HL-60 (cell line): ENCODE results near the gene PLXNA3.

Experiments
- CTCF ChIP-seq: IDR thresholded peaks from one replicate; pipeline ENCODE4 v1.5.1; 2011; ENCODE audit warnings: low read length, control low read depth, inconsistent platforms; ENCODE audit not compliant: insufficient read depth
- GABPA ChIP-seq: IDR thresholded peaks from 2 replicates; pipeline ENCODE4 v1.6.1; 2012; ENCODE audit warnings: low read depth
- POLR2AphosphoS5 ChIP-seq: IDR thresholded peaks from 2 replicates; pipeline ENCODE4 v1.6.1; 2012; ENCODE audit warnings: low read depth

- TF ChIP-seq CTCF: no peak
- TF ChIP-seq POLR2AphosphoS5: no peak
- no peak for TF ChIP-seq GABPA
Observed at GRCh38 chrX:154440623-154441357, 17.3 kb upstream of the PLXNA3 start.
